GM19395 (cell line): ENCODE measurements around the gene PLPP2.

Experiments
- ATAC-seq: cut with Tn5 transposase; IDR thresholded peaks from one replicate; pipeline ENCODE4 v1.9.1; 2021; ENCODE audit warnings: mild to moderate bottlenecking, moderate library complexity; ENCODE audit not compliant: unreplicated experiment

PLPP2 gene

DNA sequence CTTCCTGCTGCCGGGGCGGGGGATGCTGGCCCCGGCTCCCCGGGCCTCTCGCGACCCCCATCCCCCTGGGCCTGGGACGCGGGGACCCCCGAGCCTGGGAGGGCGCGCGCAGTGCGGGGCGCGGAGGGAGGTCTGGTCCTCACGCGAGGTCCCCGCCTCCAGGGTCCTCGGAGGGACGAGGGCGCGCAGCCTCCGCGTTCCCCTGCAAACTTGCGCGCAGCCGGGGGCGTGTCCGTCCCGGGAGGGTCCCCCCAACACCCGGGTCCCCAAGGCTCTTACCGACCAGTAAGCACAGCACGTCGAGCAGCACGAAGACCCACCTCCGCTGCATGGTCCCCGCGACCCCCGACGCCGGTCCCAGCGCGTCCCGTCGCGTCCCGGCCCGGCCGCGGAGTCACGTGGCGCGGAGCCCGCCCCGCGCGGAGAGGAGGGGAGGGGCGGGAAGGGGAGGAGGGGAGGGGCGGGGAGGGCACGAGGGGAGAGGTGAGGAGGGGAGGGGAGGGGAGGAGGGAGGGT, at the start of gene PLPP2:
Gene PLPP2, minus strand, starts transcription at position 398 of the 516 bp plus-strand sequence. Its CDS starts 67 bp downstream, at position 331.
- ATAC-seq, result no peak

DNA sequence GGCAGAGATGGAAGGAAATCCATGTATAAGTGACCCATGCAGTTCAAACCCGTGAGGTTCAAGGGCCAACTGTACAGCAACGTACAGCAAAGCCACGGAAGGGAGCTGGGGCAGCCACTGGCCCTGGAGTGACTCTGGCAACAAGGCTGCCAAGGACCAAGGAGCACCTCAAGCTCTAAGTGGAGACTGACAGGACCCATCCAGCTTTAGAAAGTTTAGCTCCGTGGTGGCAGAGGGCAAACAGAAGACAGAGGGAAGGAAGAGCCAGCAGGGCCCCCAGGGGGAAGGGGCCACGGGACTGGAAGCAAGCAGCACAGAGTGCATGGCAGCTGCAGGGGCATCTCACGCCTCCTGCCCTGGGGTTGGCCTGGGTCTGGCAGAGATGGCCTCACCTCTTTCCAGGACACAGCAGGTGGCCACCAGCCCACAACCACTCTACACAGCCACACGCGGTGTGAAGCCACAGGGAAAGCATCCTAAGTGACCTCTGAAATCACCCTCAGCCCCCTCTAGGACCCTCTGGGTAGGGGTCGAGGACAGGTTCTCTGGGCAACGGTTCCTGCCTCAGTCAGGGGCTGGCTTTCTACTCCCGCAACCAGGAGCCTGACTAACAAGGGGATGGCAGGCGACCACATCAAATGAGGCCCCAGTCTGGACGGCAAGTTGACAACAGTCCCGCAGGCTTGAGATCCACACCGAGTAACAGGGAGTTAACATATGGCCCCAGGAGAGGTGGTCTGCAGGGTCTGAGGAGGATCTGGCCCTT, 49.6 kb upstream of the PLPP2 start:
- no peak for ATAC-seq

DNA sequence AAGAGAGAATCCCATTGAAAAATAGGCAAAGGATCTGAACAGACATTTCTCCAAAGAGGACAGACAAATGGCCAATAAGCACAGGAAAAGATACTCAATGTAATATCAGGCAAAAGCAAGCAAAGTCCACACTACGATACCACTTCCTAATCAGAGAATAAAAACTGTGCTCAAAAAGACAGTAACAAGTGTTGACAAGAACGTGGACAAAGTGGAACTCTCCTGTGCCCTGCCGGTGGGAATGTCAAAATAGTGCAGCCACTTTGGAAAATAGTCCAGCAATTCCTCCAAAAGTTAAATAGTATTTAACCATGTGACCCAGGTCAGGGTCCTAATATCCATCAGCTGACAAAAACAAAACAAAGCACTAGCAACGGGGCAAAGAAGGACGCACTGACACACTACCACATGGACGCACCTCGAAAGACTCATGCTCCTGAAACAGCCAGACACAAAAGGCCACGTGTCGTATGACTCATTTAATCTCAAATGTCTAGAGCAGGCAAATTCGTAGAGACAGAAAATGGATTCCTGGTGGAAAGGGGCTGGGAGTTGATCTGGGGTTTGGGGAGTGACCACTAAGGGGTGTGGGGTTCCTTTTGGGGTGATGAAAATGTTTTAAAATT, 48.2 kb upstream of the PLPP2 start:
- no peak for ATAC-seq

DNA sequence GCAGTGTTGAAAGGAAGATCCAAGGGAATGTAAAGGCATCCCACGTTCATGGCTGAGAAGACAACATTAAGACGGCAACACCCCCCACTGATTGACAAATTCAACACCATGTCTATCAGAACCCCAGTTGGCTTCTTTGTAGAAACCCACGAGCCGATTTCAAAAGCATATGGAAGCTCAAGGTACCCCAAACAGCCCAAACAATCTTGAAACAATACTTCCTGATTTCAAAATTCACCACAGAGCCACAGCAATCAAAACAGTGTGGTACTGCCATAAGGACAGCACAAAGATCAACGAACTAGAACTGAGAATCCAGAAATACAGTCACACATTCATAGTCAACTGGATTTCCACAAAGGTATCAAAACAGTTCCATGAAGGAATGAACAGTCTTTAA, 47.2 kb upstream of the PLPP2 start:
- no peak for ATAC-seq

DNA sequence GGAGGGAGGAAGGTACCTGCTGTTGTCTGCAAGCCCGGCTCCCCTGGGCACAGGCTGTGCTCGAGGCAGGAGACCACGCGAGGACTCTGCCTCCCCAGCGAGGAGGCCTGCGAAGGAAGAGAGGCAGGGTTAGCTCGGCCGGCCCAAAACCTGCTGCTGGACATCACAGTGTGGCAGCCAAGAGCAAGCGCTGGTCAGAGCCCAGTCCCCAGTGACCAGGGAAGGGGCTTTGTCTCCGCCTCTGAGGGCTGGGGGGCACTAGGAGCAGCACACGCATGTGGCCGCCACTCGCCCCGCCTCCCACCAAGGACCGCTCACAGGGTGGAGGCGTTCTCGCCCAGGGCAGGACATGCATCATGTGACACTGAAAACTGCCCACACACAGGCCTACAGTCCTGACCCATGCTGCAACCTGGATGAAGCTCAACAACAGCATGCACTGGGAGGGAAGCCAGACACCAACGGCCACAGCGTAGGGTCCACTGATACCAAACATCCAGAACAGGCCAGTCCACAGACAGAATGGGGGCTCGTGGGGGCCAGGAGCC, 44.9 kb upstream of the PLPP2 start:
- ATAC-seq, result no peak

DNA sequence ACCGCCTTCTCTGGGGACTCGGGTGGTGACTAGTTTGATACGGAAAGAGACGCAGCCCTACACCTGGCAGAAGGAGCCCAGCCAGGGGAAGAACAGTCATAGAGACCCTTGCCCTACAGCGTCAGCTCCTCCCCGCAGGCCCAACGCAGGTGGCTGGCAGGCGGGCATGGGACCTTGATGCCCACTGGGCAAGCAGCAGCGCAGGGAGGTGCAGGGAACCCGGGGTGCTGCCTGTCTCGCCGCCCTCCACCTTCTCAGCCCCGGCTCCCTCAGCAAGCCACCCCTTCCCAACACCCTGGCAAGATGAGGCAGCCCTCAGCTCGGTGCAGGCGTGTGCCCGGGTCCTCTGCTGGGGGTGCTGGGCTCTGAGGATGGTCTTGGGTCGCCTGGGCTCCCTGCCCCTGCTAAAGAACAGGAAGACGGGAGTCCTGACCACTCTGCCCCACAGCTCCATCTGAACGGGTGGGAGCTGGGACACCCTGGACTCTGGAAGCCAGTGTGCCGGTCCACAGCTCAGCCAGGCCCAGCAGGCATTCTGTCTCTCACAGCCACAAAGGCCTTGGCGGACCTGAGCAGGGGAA, 44.4 kb upstream of the PLPP2 start:
- no peak for ATAC-seq

DNA sequence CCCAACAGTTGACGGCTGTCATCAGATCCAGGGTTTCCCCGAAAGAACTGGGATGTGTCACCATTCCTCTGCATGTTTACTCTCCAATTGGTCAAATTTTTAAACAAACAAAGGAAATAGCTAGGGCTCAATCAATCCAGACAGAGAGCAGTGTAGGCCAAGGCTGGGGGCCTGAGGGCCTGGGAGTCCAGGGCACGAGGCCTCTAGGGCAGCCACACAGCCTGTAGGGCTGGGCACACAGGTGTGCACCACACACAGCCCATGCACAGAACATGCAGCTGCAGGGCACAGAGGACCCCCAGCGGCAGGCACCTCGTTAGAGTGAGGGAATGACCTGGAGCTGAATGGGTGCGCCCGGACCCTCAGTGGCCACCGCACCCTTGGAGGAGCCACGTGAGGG, 43.9 kb upstream of the PLPP2 start:
- no peak for ATAC-seq

DNA sequence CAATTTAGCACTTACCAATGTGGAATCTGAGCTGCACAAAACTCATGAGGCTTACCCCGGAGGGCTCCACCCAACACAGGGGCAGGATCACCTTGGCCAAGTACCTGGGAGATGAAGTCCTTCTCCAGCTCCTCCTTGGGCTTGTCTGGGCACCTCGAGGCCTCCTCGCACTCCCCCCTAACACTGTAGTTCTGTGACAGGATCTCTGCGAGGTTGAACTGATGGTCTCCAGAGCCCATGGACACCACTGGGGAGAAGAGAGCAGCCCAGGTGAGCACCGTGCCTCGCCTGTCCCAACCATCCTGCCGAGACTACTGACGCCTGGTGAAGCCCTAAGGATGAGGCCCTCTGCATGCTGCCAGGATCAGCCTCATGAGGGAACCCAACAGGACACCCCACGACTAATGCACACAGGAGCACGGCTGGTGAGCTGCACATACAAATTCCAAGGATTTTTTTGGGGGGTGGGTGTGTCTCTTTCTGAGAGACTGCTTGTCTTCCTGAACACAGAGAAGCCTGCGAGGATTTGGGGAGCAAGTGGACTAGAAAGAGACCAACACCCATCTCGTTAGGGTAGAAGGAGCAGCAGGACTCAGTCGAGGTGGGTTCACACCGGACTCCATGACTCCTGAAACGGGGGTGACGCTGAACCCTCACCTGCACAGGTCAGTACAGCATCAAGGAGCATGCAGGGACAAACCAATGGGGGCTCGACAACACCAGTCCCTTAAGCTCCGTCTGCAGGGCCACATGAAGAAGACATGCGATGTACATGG, 43.3 kb upstream of the PLPP2 start:
- ATAC-seq, result no peak

DNA sequence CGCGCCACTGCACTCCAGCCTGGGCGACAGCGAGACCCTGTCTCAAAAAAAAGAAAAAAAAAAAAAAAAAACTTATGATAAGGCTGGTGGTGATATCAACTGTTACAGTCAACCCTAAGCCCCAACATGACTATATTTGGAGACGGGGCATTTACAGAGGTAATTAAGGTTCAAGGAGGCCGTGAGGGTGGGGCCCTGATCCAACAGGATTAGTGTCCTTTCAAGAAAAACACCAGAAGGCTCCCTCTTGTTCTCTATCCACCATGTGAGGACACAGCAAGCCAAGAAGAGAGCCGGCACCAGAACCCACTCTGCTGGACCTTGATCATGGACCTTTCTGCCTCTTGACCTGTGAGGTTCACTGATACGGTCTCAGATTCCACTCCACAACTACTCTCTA, 39.3 kb upstream of the PLPP2 start:
- ATAC-seq, result no peak

DNA sequence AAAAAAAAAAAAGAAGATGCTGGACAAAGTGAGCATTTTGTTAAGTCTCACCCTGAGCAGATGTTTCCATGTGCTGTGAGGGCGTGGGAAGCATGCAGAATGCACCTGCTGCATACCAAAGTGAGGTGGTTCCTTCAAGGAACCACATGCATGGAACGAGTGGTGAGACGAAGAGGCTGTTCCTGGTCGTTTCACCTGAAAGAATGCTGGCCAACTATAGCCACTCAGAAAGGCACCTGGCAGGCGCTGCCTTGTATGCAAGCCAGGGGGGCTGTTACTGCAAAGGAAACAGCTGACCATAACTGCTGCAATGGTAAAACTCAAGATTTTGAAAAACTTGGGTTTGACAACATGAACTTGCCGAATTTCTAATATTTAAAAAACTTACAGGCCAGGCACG, 38.7 kb upstream of the PLPP2 start:
- no peak for ATAC-seq

DNA sequence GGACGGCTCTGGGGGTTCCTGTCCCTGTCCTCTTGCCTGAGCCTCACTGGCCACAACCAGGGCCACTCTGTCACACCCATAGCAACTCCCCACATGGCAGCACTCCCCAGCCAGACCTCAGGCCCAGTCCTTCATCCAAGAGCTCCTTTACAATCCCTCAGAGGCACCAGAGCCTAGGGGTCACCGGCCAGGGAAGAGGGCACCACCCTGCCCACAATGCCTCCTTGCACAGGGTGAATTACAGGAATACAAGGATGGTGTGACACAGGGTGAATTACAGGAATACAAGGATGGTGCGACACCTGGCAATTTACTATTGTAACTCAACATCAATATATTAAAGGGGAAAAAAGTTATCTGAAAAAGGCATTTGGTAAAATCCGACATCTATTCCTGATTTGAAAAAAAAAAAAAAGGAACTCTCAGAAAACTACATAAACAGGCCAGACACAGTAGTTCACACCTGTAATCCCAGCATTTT, 36.9 kb upstream of the PLPP2 start:
- ATAC-seq, result no peak

DNA sequence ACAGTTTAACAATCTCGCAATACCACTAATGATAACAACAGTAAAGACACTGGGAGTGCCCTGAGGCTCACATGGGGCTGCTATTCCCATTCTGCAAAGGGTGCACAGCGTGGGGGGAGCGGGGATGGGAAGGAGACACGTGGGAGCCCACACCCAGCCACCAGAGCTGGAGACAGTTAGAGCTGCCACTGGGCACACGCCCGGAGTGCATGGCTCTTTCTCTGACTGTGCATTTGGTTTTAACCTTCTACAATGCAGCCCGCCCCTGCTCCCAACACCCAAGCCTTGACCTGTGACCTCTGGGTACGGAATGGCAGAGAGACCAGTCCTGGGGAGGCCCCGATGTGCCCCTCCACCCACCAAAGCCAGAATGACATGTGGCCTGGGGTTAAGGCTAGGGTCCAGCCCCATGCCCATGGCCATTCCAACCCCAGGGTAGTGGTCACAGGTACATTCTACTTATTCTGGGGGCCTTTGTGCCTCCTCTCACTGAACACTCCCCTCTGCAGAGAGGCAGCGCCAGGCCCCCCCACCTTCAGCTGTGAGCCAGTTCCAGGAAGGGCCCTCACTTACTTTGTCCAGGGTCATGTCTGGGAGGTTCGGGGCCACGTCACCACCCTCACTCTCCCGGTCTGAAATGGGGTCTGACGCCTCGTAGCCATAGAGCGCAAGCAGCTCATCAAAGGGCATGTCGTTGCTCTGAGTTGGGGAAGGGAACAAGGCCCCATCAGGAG, 36.3 kb upstream of the PLPP2 start:
- ATAC-seq, result no peak

DNA sequence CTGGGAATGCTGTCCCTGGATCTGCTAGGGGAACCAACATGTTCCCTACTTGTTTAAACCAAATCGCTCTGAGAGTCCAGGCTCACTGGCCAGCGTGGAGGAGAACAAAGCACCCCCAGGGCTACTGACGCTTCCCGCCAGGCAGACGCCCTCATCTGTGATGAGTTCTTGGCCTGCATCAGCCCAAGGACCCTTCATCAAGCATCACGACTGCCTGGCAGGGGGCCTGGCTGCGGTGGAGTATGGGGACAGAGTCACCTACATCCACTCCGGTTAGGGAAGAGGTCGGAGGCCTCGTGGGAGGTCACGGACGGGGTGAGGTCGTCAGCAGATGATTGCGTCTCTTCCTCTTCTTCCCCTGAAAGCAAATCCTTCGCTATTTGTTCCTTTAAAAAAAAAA, 35.7 kb upstream of the PLPP2 start:
- no peak for ATAC-seq

DNA sequence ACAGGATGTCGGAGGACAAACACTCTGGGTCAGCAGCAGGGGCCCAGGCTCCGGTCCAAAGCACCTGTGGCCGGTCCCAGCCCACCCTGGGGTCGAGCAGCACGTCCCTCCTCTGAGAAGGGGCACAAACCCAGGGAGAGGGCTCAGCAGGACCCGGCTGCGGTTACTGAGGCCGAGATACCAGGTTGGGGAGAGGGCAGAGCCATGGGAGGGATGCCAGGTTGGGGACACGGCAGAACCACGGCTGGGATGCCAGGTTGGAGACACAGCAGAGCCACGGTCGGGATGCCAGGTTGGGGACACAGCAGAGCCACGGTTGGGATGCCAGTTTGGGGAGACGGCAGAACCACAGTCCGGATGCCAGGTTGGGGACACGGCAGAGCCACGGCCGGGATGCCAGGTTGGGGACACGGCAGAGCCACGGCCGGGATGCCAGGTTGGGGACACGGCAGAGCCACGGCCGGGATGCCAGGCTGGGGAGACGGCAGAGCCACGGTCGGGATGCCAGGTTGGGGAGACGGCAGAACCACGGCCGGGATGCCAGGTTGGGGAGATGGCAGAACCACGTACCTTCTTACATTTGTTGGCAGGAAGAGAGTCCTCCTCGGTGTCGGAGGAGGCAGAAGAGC, 34.8 kb upstream of the PLPP2 start:
- no peak for ATAC-seq

DNA sequence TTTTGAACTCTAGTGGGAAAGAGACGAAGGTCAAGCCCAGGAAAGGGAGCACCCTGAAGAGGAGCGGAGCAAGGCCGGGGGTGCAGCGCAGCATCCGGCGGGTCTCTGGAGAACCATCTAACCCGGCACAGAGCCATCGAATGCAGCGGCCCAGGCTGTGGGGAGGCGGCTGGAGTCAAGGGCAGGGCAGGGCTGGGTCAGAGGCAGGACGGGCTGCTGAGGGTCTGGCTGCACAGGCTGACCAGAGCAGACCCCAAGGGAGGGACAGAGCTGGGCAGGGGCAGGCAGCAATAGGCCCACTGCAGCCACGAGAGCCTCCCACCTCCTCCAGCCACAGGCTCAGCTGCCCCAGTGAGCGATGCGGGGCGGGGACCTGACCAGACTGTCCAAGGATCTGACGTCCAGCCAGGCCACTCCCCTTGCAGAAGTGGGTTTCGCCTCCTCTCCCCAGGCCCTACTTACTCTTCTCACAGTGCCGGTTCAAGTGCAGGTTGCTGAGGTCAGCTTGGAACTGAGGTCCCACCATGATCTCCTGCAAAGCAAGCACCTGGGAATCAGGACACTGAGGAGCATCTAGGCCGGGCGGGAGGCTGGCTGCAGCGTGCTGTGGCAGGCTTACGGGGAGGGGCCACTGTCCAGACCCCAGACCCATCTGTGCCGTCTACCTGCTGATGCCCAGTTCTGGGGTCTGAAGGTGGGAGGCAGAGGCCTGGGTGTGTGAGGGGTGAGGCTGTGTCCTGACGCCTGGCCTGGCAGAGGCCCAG, 34.2 kb upstream of the PLPP2 start:
- no peak for ATAC-seq

DNA sequence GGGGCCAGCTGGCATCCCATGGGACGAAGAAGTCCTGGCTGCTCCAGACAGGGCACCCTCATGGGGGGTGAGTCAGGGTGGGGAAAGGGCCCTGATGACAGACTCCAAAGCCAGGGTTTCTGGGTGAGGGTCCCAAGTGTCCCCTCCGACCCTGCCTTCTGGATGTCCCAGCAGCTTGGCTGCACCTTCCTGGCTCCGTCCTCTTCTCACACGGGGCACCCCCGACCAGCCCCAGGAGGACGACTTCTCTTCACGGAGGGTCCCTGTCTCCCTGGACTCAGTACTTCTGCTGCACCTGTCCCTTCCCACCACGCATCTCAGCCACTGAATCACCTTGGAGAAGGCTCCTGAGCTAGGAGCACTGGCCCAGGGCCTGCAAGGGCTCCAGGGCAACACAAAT, 33.5 kb upstream of the PLPP2 start:
- ATAC-seq, result no peak

DNA sequence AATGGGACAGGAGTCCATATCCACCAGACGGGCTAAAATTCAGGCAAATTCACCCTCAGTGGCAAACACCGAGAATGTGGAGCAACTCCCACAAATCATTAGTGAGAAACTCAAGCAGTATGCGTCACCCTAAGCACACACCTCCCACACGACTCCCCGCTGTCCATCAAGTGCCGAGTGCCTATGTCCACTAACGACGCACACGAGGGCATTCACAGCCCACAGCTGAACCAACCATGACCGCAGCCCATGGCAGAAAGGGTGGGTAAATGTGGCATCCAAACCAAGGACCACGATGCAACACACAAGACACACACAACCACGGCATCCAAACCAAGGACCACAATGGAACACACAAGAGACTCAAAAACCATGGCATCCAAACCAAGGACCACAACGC, 31.4 kb upstream of the PLPP2 start:
- no peak for ATAC-seq

DNA sequence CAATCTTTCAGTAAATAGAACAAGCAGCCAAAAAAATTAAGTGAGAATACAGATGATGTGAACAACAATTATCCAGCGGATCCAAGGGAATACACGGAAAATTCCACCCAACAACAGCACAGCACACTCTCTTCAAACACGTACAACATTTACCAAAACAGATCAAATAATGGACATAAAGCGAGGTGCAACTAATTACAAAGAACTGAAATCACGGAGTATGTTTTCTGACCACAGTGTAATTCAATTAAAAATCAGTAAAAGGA, 27.2 kb upstream of the PLPP2 start:
- ATAC-seq, result no peak
